Vagina (tissue), 2 donors: ENCODE data around the gene CFAP58. TPM values are rescaled to one million over a fixed set of nuclear protein-coding genes. Genes with fewer than 3 reads are reported as not detected.

ENCODE experiments used
- DNase-seq, 2 donors: peaks; one replicate each; pipeline ENCODE4 v3.0.0-alpha.2; 2017; ENCODE audit errors: extremely low spot score in 2 of 2
- H3K27ac ChIP-seq: fragments of 200-600 bp; sonication (generic); one replicate; pipeline ENCODE4 v1.5.1; 2019
- H3K27me3 ChIP-seq: fragments of 200-600 bp; sonication (generic); one replicate; pipeline ENCODE4 v1.5.1; 2019
- H3K36me3 ChIP-seq, 2 donors: fragments of 200-600 bp; sonication (generic); one replicate each; pipeline ENCODE4 v1.5.1; 2017 to 2019
- H3K4me1 ChIP-seq: fragments of 200-600 bp; sonication (generic); one replicate; pipeline ENCODE4 v1.5.1; 2019
- H3K4me3 ChIP-seq, 2 donors: fragments of 200-600 bp; sonication (generic); 1 replicate in 1 of 2; 2 replicates in 1 of 2; pipeline ENCODE4 v1.5.1; 2016 to 2019
- H3K9me3 ChIP-seq: fragments of 200-600 bp; sonication (generic); one replicate; pipeline ENCODE4 v1.5.1; 2019
- POLR2A ChIP-seq, 2 donors: fragments of 450-650 bp; IDR thresholded peaks; one replicate each; pipeline ENCODE4 v1.6.1; 2017; ENCODE audit warnings: antibody characterized with exemption in 2 of 2, mild to moderate bottlenecking in 2 of 2, moderate library complexity in 2 of 2
- POLR2AphosphoS5 ChIP-seq, 2 donors: sonication (generic); formaldehyde crosslinking; IDR thresholded peaks; one replicate each; pipeline ENCODE4 v1.9.0; 2017; ENCODE audit warnings: antibody characterized with exemption in 2 of 2, mild to moderate bottlenecking in 2 of 2, low read depth in 1 of 2; ENCODE audit not compliant: insufficient read depth in 1 of 2
- intact Hi-C: fragments of 100-400 bp; cut with DNase I; formaldehyde crosslinking; loops from one replicate; pipeline ENCODE4 v1.15.1; 2023
- total RNA-seq: library from RNA; depleted of rRNA; stranded (reverse); fragments of >200 nt; gene quantifications from one replicate; pipeline ENCODE4 v1.2.3, GENCODE V29; 2016
- TF ChIP-seq, protein P1 (sequence below), 3 experiments: fragments of 450-650 bp in 2 of 3; fragments of 200-600 bp in 1 of 3; sonication (generic) in 1 of 3; IDR thresholded peaks; one replicate each; pipeline ENCODE4 v1.5.1; 2017 to 2019; ENCODE audit warnings: antibody characterized with exemption in 3 of 3, mild to moderate bottlenecking in 2 of 3, moderate library complexity in 2 of 3

The CFAP58 gene
- total RNA-seq, 1 donor from 2014 or later, result 0.49 TPM

DNA sequence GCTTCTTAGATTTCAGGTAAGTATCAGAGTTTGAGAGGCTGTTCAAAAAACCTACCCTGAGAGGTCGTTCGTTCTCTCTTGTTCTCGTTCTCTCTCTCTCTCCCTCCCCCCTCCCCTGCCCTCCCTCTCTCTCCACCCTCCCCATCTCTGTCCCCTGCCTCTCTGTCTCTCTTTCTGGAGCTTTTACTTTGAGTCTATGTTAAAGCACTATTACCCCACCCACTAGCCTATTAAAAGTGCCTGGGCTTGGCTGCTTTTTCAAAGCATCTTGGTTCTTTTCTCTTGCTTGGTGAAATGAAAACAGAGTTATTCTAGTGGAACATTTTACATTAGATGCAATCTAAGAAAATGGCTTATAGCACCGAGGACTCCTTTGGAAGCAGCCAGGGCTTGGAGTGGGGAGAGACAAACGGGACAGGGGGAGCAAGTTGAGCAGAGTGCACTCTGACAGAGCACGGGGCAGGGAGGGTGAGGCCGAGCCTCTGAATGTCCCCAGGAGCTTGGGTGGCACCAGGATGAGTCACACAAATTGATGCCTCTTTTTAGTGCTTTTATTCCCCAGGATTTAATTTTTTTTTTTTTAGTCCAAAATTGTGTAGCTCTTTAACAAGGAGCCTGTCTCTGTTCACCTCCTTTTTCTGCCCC is 134.3 kb downstream of the CFAP58 start:
- intact Hi-C loops, result no loop called here
- Histone ChIP-seq H3K36me3 (no peaks in the 10 kb centered on the region), H3K27ac (no peak overlapping the region), H3K9me3 (no peaks in the 10 kb centered on the region), H3K27me3 (no peaks in the 10 kb centered on the region), H3K4me1 (peaks cover 16% of the 10 kb centered on the region), H3K4me3 (no peak overlapping the region)
- DNase-seq, result no peak
- TF ChIP-seq, protein P1, sequence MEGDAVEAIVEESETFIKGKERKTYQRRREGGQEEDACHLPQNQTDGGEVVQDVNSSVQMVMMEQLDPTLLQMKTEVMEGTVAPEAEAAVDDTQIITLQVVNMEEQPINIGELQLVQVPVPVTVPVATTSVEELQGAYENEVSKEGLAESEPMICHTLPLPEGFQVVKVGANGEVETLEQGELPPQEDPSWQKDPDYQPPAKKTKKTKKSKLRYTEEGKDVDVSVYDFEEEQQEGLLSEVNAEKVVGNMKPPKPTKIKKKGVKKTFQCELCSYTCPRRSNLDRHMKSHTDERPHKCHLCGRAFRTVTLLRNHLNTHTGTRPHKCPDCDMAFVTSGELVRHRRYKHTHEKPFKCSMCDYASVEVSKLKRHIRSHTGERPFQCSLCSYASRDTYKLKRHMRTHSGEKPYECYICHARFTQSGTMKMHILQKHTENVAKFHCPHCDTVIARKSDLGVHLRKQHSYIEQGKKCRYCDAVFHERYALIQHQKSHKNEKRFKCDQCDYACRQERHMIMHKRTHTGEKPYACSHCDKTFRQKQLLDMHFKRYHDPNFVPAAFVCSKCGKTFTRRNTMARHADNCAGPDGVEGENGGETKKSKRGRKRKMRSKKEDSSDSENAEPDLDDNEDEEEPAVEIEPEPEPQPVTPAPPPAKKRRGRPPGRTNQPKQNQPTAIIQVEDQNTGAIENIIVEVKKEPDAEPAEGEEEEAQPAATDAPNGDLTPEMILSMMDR (IDR thresholded peaks at IDR 0.05), result no peak
- TF ChIP-seq POLR2A (IDR thresholded peaks at IDR 0.05) (no peak), POLR2AphosphoS5 (IDR thresholded peaks at IDR 0.05; ENCODE audit: insufficient read depth in 1 of 2, low read depth in 1 of 2) (no peak)

DNA sequence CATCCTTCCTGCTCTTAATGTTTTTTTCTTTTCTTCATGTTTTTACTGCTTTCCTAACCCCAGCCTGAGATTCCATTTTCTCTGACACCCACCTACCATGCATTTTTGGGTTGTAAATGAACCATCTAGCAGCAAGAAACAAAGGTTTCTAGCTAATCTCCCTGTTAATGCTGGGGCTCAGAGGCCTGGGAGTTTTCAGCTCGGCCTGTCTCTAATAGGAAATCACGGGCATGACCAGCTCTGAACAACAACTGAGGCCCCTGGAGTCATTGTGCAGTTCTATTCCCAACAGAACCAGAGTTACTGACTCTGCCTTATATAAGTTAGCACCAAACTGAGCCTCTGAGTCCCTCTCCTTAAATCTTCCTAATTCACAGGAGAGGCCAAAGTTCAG is 134.8 kb downstream of the CFAP58 start:
- no peak for DNase-seq
- no peak for TF ChIP-seq POLR2AphosphoS5 (IDR thresholded peaks at IDR 0.05; ENCODE audit: insufficient read depth in 1 of 2, low read depth in 1 of 2)
- TF ChIP-seq, protein P1 (IDR thresholded peaks at IDR 0.05), result no peak
- no peak for TF ChIP-seq POLR2A (IDR thresholded peaks at IDR 0.05)
- Histone ChIP-seq H3K27me3 (no peaks in the 10 kb centered on the region), H3K36me3 (no peaks in the 10 kb centered on the region), H3K27ac (no peak overlapping the region), H3K9me3 (no peaks in the 10 kb centered on the region), H3K4me1 (peaks cover 21% of the 10 kb centered on the region), H3K4me3 (no peak overlapping the region)
- intact Hi-C loops, result no loop called here

DNA sequence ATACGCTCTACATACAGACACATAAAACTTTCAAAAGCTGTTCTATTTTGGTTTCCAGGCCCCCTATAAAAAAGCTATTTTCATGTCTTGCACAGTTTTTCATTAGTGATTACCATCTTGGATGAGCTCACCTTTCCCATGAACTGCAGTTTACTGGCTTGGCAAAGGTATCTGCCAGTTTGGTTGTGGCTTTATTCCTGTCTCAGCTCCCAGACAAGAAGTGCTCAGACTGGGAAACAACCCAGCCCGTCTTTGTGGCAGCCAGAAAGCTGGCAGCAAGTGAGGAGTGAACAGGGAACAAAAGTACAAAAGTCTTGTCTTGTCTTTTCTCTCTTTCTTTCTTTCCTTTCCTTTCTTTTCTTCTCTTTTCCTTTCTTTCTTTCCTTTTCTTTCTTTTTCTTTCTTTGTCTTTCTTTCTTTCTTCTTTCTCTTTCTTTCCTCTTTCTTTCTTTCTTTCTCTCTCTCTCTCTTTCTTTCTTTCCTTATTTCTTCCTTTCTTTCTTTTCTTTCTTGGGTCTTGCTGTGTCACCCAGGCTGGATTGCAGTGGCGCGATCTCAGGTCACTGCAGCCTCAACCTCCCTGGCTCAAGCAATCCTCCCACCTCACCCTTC is 138.8 kb downstream of the CFAP58 start:
- Histone ChIP-seq H3K4me3 (no peak overlapping the region), H3K4me1 (peaks cover 22% of the 10 kb centered on the region), H3K9me3 (no peaks in the 10 kb centered on the region), H3K36me3 (no peaks in the 10 kb centered on the region), H3K27ac (no peak overlapping the region), H3K27me3 (no peaks in the 10 kb centered on the region)
- TF ChIP-seq, protein P1 (IDR thresholded peaks at IDR 0.05), result no peak
- TF ChIP-seq POLR2AphosphoS5 (IDR thresholded peaks at IDR 0.05; ENCODE audit: insufficient read depth in 1 of 2, low read depth in 1 of 2) (no peak), POLR2A (IDR thresholded peaks at IDR 0.05) (no peak)
- no peak for DNase-seq
- intact Hi-C loops, result no loop called here

DNA sequence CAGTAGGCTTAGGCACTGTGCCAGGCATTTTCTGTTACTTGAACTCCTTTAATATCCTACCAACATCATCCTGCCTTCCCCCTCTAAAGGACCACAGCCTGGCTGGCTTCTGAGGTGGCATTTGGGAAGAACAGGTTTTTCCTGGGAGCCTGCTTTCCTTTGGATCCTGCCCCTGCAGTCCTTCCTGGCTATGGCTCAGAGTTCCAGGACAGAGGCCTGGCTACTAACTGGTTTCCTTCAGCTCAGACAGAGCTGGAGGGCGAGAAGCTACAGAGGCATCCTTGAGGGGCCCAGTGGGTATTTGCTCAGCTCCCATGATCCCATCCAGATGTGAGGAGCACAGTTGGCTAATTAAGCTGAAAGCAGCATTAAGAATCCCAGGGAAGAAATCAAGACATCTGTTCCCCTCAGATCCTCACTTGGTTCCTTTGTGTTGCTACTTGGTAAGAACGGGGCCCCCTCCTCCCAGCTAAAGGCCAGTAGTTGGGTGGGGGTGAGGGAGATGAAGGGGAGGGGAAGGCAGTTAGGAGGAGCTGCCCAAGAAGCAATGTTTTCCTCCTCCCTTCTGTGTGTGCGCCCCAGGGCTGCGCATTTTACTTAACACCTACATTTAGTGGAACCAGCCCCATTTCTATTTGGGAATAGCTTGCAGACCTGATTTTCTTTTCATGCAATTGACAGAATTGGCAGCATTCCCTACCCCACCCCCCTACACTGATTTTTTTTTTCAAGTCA is 144.9 kb downstream of the CFAP58 start:
- no peak for DNase-seq
- peaks cover 2% of the 10 kb centered on the region for H3K4me1 ChIP-seq
- intact Hi-C loops, result no loop called here
- no peaks in the 10 kb centered on the region for H3K9me3 ChIP-seq
- no peak overlapping the region for H3K27ac ChIP-seq
- no peak for TF ChIP-seq POLR2AphosphoS5 (IDR thresholded peaks at IDR 0.05; ENCODE audit: insufficient read depth in 1 of 2, low read depth in 1 of 2)
- TF ChIP-seq, protein P1 (IDR thresholded peaks at IDR 0.05), result no peak
- no peak for TF ChIP-seq POLR2A (IDR thresholded peaks at IDR 0.05)
- no peaks in the 10 kb centered on the region for H3K27me3 ChIP-seq
- H3K4me3 ChIP-seq, result no peak overlapping the region
- no peaks in the 10 kb centered on the region for H3K36me3 ChIP-seq
